Endodermal cell (in vitro differentiated cells): ENCODE results near the gene GPHB5. TPM values are rescaled to one million over a fixed set of nuclear protein-coding genes. Genes with fewer than 3 reads are reported as not detected.
A peak's percentile ranks its signal among the peaks of the same experiment; 100 is the strongest.

Experiments used
- DNase-seq: peaks from one replicate; pipeline ENCODE4 v3.0.0-alpha.2; 2017
- H3K27ac ChIP-seq: 2 replicates; pipeline ENCODE4 v1.5.1; 2013; ENCODE audit warnings: mild to moderate bottlenecking, low read depth, low read length, moderate library complexity
- H3K27me3 ChIP-seq: 2 replicates; pipeline ENCODE4 v1.6.1; 2013; ENCODE audit warnings: mild to moderate bottlenecking, low read length, moderate library complexity; ENCODE audit not compliant: insufficient read depth, control insufficient read depth, poor library complexity, severe bottlenecking
- H3K36me3 ChIP-seq: 2 replicates; pipeline ENCODE4 v1.7.0; 2013; ENCODE audit warnings: mild to moderate bottlenecking, low read length, moderate library complexity; ENCODE audit not compliant: control insufficient read depth, insufficient read depth
- H3K4me1 ChIP-seq: one replicate; pipeline ENCODE4 v1.7.0; 2013; ENCODE audit warnings: low read length; ENCODE audit not compliant: control insufficient read depth, insufficient read depth
- H3K4me3 ChIP-seq: 2 replicates; pipeline ENCODE4 v1.5.1; 2013; ENCODE audit warnings: mild to moderate bottlenecking, low read length, moderate library complexity
- H3K9ac ChIP-seq: 2 replicates; pipeline ENCODE4 v1.6.1; 2013; ENCODE audit warnings: mild to moderate bottlenecking, low read length, moderate library complexity; ENCODE audit not compliant: poor library complexity, severe bottlenecking; ENCODE audit errors: extremely low read depth
- H3K9me3 ChIP-seq: 2 replicates; pipeline ENCODE4 v1.6.1; 2013; ENCODE audit warnings: mild to moderate bottlenecking, low read length, moderate library complexity; ENCODE audit not compliant: control insufficient read depth
- H3K27ac Mint-ChIP-seq: 2 replicates; pipeline ENCODE4 v1.8.0; 2020; ENCODE audit warnings: mixed read lengths
- H3K27me3 Mint-ChIP-seq: 2 replicates; pipeline ENCODE4 v1.8.0; 2021; ENCODE audit warnings: mild to moderate bottlenecking, mixed read lengths; ENCODE audit not compliant: insufficient read depth
- H3K36me3 Mint-ChIP-seq: 2 replicates; pipeline ENCODE4 v1.8.0; 2020; ENCODE audit warnings: low read depth, mixed read lengths
- H3K4me1 Mint-ChIP-seq: 2 replicates; pipeline ENCODE4 v1.8.0; 2020; ENCODE audit warnings: mixed read lengths
- H3K4me3 Mint-ChIP-seq: 2 replicates; pipeline ENCODE4 v1.8.0; 2020; ENCODE audit warnings: mild to moderate bottlenecking, moderate library complexity, mixed read lengths
- H3K9me3 Mint-ChIP-seq: 2 replicates; pipeline ENCODE4 v1.8.0; 2020; ENCODE audit warnings: mild to moderate bottlenecking, mixed read lengths
- CTCF ChIP-seq: fragments of 200-600 bp; sonication (generic); conservative IDR thresholded peaks from 2 replicates; pipeline ENCODE4 v1.5.0; 2021; ENCODE audit warnings: antibody characterized with exemption, mild to moderate bottlenecking
- WGBS, 2 experiments: methylation state at CpG; one replicate each; pipeline versions ENCODE4 v1.1.5 to v1.1.7; 2013; ENCODE audit warnings: missing lambda C conversion rate in 2 of 2, mixed read lengths in 1 of 2; ENCODE audit not compliant: insufficient coverage in 1 of 2, insufficient read length in 1 of 2; 5-methylcytosine and 5-hydroxymethylcytosine counted together
- total RNA-seq, 2 donors: library from RNA; stranded (reverse); fragmentation: NEBNext Ultra II Directional in 1 of 2; extraction: Animal tissue kit (Norgen Biotek cat#: 25700) in 1 of 2; gene quantifications; 2 replicates in 1 of 2; 3 replicates in 1 of 2; pipeline ENCODE4 v1.2.1, GENCODE V29; 2021

The GPHB5 gene
- total RNA-seq, 2 donors from 2014 or later = not detected

- H3K27me3 ChIP-seq = no peaks in the 10 kb centered on the region
- DNase-seq = no peak
- Mint-ChIP-seq H3K36me3 (no peaks in the 10 kb centered on the region), H3K9me3 (peaks cover 8% of the 10 kb centered on the region), H3K4me3 (no peak overlapping the region), H3K4me1 (peaks cover 19% of the 10 kb centered on the region), H3K27ac (peak overlapping the region; percentile 60), H3K27me3 (no peaks in the 10 kb centered on the region)
- no peaks in the 10 kb centered on the region for H3K36me3 ChIP-seq
- TF ChIP-seq CTCF = no peak
- H3K4me3 ChIP-seq = peak overlapping the region; percentile 7
- H3K27ac ChIP-seq = no peak overlapping the region
- no peak overlapping the region for H3K9ac ChIP-seq
- peaks cover 17% of the 10 kb centered on the region for H3K9me3 ChIP-seq
- 64 to 79% methylated on average over 4 of the region's 4 CpGs for WGBS, 2 experiments
- H3K4me1 ChIP-seq = peaks cover 19% of the 10 kb centered on the region
These were observed 25.6 kb upstream of the GPHB5 start for GRCh38 chr14:63344336-63344735.

GRCh38 chr14:63343878-63344277 is 25.1 kb upstream of the GPHB5 start:
- H3K27ac Mint-ChIP-seq = no peak overlapping the region
- TF ChIP-seq CTCF = no peak
- Histone ChIP-seq H3K36me3 (no peaks in the 10 kb centered on the region), H3K27ac (no peak overlapping the region), H3K27me3 (no peaks in the 10 kb centered on the region), H3K4me1 (peaks cover 14% of the 10 kb centered on the region), H3K4me3 (no peak overlapping the region), H3K9me3 (peaks cover 17% of the 10 kb centered on the region), H3K9ac (no peak overlapping the region)
- peaks cover 11% of the 10 kb centered on the region for H3K9me3 Mint-ChIP-seq
- DNase-seq = no peak
- 100% methylated on average over 1 of the region's 1 CpG; no CpG with 5 or more reads in 1 of the 2 experiments for WGBS, 2 experiments
- no peak overlapping the region for H3K4me3 Mint-ChIP-seq
- peaks cover 1% of the 10 kb centered on the region for H3K36me3 Mint-ChIP-seq
- H3K4me1 Mint-ChIP-seq = peaks cover 19% of the 10 kb centered on the region
- no peaks in the 10 kb centered on the region for H3K27me3 Mint-ChIP-seq

GRCh38 chr14:63342371-63342770 is 23.6 kb upstream of the GPHB5 start:
- H3K27ac ChIP-seq = peak overlapping the region; percentile 18
- Mint-ChIP-seq H3K4me1 (peaks cover 19% of the 10 kb centered on the region), H3K36me3 (peaks cover 3% of the 10 kb centered on the region), H3K9me3 (peaks cover 24% of the 10 kb centered on the region), H3K27ac (no peak overlapping the region), H3K4me3 (no peak overlapping the region), H3K27me3 (no peaks in the 10 kb centered on the region)
- no peak overlapping the region for H3K4me3 ChIP-seq
- TF ChIP-seq CTCF = no peak
- no peaks in the 10 kb centered on the region for H3K27me3 ChIP-seq
- H3K9me3 ChIP-seq = peaks cover 18% of the 10 kb centered on the region
- DNase-seq = no peak
- H3K9ac ChIP-seq = peak overlapping the region; percentile 3
- peaks cover 14% of the 10 kb centered on the region for H3K4me1 ChIP-seq
- WGBS, 2 experiments = 79 to 91% methylated on average over 7 of the region's 7 CpGs
- H3K36me3 ChIP-seq = no peaks in the 10 kb centered on the region
